Measurements from ENCODE around the gene ZNF280A.

ZNF280A gene

GRCh38 chr22:22465782-22466181 lies 54.3 kb downstream of the ZNF280A start:
- DNase-seq, result no peak

GRCh38 chr22:22465094-22465602 lies 54.9 kb downstream of the ZNF280A start:
- no peak for DNase-seq

GRCh38 chr22:22464541-22465054 lies 55.5 kb downstream of the ZNF280A start:
- DNase-seq, result no peak

GRCh38 chr22:22463855-22464540 lies 56.1 kb downstream of the ZNF280A start:
- DNase-seq, result peak; percentile 76
